Measurements from ENCODE around the gene TNRC6C. TPM values are rescaled to one million over a fixed set of nuclear protein-coding genes. Genes with fewer than 3 reads are reported as not detected.

Gene TNRC6C
- total RNA-seq, 4 donors from 2014 or later, result 6.4 to 20.5 (median 10.5) TPM

DNA sequence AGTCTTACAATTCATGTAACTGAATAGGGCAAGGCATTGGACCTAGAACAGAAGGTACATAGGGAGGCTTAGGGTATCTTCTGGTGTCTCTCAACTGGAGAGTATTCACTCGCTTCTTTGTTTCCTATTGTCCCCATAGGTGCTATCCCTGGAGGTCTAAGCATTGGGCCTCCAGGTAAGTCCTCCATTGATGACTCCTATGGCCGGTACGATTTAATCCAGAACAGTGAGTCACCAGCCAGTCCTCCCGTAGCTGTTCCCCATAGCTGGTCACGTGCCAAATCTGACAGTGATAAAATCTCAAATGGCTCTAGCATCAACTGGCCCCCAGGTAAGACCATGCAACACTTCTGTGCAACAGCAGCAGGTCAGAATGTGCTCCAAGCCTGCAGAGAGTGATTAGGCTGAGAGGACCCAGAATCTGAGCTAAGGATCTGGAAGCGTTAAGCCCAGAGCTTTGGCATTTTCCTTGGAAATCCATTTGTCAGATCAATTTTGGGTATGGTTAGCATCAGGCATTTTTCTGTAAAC, 134.4 kb downstream of the TNRC6C start:
- TF ChIP-seq, protein P1, sequence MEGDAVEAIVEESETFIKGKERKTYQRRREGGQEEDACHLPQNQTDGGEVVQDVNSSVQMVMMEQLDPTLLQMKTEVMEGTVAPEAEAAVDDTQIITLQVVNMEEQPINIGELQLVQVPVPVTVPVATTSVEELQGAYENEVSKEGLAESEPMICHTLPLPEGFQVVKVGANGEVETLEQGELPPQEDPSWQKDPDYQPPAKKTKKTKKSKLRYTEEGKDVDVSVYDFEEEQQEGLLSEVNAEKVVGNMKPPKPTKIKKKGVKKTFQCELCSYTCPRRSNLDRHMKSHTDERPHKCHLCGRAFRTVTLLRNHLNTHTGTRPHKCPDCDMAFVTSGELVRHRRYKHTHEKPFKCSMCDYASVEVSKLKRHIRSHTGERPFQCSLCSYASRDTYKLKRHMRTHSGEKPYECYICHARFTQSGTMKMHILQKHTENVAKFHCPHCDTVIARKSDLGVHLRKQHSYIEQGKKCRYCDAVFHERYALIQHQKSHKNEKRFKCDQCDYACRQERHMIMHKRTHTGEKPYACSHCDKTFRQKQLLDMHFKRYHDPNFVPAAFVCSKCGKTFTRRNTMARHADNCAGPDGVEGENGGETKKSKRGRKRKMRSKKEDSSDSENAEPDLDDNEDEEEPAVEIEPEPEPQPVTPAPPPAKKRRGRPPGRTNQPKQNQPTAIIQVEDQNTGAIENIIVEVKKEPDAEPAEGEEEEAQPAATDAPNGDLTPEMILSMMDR (IDR thresholded peaks at IDR 0.05), result no peak
- ATAC-seq (ENCODE audit: low FRiP score) (no peak), DNase-seq (ENCODE audit: low spot score) (no peak)

DNA sequence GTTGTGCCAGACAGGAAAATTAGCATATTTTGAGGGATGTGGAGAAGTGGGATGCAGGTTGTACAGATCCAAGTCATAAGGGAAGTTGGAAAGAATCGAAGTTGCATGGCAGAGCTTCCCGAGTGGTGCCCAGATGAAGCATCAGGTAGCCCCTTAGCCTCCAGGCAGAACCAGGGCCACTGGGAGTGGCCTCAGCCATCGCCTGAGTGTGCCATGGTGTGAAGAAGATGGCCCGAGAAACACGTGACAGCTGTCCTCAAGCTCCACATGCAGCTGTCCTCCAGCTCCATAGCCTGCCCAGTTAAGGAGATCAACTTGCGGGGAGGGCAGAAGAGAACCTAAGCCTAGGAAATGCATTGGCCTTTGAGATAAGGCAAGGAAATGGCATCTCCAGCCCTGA, 136.5 kb downstream of the TNRC6C start:
- TF ChIP-seq, protein P1 (IDR thresholded peaks at IDR 0.05), result no peak
- ATAC-seq (ENCODE audit: low FRiP score), result no peak
- no peak for DNase-seq (ENCODE audit: low spot score)

DNA sequence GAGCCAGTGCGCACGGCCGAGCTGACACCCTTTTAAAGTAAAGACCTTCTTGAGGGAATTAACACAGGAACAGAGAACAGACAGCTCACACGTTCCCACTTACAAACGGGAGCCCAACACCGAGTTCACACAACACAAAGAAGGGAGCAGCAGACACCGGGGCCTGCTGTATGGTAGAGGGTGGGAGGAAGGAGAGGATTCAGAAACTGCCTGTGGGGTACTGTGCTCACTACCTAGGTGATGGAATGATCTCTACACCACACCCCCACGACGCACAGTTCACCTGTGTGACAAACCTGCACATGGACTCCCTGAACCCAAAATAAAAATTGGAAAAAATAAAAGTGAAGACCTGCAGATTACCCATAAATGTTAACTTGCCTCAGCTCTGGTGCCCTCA, 137.6 kb downstream of the TNRC6C start:
- no peak for DNase-seq (ENCODE audit: low spot score)
- ATAC-seq (ENCODE audit: low FRiP score), result no peak
- TF ChIP-seq, protein P1 (IDR thresholded peaks at IDR 0.05), result no peak

GRCh38 chr17:78101112-78101511, 142.6 kb downstream of the TNRC6C start:
- DNase-seq (ENCODE audit: low spot score) (no peak), ATAC-seq (ENCODE audit: low FRiP score) (no peak)
- TF ChIP-seq, protein P1 (IDR thresholded peaks at IDR 0.05), result no peak

- TF ChIP-seq, protein P1 (IDR thresholded peaks at IDR 0.05), result no peak
- DNase-seq (ENCODE audit: low spot score) (no peak), ATAC-seq (ENCODE audit: low FRiP score) (no peak)
These were observed 143.0 kb downstream of the TNRC6C start for GRCh38 chr17:78101542-78101941.

- DNase-seq (ENCODE audit: low spot score) (no peak), ATAC-seq (ENCODE audit: low FRiP score) (no peak)
These were observed 144.8 kb downstream of the TNRC6C start for GRCh38 chr17:78103311-78103710.

DNA sequence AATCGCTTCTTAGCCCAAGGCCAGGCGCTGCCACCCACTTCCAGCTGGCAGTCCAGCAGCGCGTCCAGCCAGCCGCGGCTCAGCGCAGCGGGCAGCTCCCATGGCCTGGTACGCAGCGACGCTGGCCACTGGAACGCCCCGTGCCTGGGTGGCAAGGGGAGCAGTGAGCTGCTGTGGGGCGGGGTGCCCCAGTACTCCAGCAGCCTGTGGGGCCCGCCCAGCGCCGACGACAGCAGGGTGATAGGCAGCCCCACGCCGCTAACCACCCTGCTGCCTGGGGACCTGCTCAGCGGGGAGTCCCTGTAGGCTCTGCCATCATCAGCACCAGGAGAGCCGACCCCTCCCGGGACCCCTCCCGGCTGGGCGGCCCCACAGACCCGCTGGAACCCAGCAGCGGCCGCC, 146.0 kb downstream of the TNRC6C start:
- ATAC-seq (ENCODE audit: low FRiP score) (no peak), DNase-seq (ENCODE audit: low spot score) (no peak)
- TF ChIP-seq, protein P1 (IDR thresholded peaks at IDR 0.05), result no peak

More at GRCh38 chr17:78103311-78103710, 144.8 kb downstream of the TNRC6C start:
- TF ChIP-seq, protein P1 (IDR thresholded peaks at IDR 0.05), result no peak

All from omental fat pad (tissue), 4 donors.